HG02973 (cell line): ENCODE results near the gene VAT1L.

Source experiments
- ATAC-seq: cut with Tn5 transposase; IDR thresholded peaks from one replicate; pipeline ENCODE4 v1.9.1; 2021; ENCODE audit warnings: moderate library complexity; ENCODE audit not compliant: unreplicated experiment

VAT1L gene

GRCh38 chr16:77781091-77781490 lies 7.3 kb upstream of the VAT1L start:
- no peak for ATAC-seq

GRCh38 chr16:77782694-77783093 lies 5.7 kb upstream of the VAT1L start:
- no peak for ATAC-seq

GRCh38 chr16:77784441-77785372 lies 3.7 kb upstream of the VAT1L start:
- no peak for ATAC-seq

- ATAC-seq = no peak
Measured at GRCh38 chr16:77785373-77785764, 3.0 kb upstream of the VAT1L start.

- ATAC-seq = no peak
Measured at GRCh38 chr16:77786186-77786847, 2.0 kb upstream of the VAT1L start.

GRCh38 chr16:77787452-77787851 lies 912 bp upstream of the VAT1L start:
- no peak for ATAC-seq

- ATAC-seq = no peak
Measured at GRCh38 chr16:77789085-77790008, 983 bp downstream of the VAT1L start.

- no peak for ATAC-seq
Measured at GRCh38 chr16:77790009-77790372, 1.6 kb downstream of the VAT1L start.

GRCh38 chr16:77790912-77791311 lies 2.5 kb downstream of the VAT1L start:
- ATAC-seq = no peak

GRCh38 chr16:77793417-77793816 lies 5.1 kb downstream of the VAT1L start:
- no peak for ATAC-seq

GRCh38 chr16:77794586-77794985 lies 6.2 kb downstream of the VAT1L start:
- no peak for ATAC-seq

- no peak for ATAC-seq
Measured at GRCh38 chr16:77801817-77802216, 13.5 kb downstream of the VAT1L start.

- ATAC-seq = no peak
Measured at GRCh38 chr16:77805398-77805797, 17.0 kb downstream of the VAT1L start.

GRCh38 chr16:77807021-77807420 lies 18.7 kb downstream of the VAT1L start:
- ATAC-seq = no peak

GRCh38 chr16:77812856-77813500 lies 24.6 kb downstream of the VAT1L start:
- ATAC-seq = no peak

GRCh38 chr16:77816293-77816692 lies 27.9 kb downstream of the VAT1L start:
- no peak for ATAC-seq

GRCh38 chr16:77820340-77820739 lies 32.0 kb downstream of the VAT1L start:
- ATAC-seq = no peak

- ATAC-seq = no peak
Measured at GRCh38 chr16:77822661-77823060, 34.3 kb downstream of the VAT1L start.

GRCh38 chr16:77823067-77823466 lies 34.7 kb downstream of the VAT1L start:
- ATAC-seq = no peak

- ATAC-seq = no peak
Measured at GRCh38 chr16:77825196-77825595, 36.8 kb downstream of the VAT1L start.

GRCh38 chr16:77827032-77827431 lies 38.7 kb downstream of the VAT1L start:
- ATAC-seq = no peak
